ENCODE measurements around the gene ELK3. TPM values are rescaled to one million over a fixed set of nuclear protein-coding genes. Genes with fewer than 3 reads are reported as not detected.

The ELK3 gene
- total and polyA plus RNA-seq, 2 experiments from 2014 or later, result 5.5 to 8.3 TPM

DNA sequence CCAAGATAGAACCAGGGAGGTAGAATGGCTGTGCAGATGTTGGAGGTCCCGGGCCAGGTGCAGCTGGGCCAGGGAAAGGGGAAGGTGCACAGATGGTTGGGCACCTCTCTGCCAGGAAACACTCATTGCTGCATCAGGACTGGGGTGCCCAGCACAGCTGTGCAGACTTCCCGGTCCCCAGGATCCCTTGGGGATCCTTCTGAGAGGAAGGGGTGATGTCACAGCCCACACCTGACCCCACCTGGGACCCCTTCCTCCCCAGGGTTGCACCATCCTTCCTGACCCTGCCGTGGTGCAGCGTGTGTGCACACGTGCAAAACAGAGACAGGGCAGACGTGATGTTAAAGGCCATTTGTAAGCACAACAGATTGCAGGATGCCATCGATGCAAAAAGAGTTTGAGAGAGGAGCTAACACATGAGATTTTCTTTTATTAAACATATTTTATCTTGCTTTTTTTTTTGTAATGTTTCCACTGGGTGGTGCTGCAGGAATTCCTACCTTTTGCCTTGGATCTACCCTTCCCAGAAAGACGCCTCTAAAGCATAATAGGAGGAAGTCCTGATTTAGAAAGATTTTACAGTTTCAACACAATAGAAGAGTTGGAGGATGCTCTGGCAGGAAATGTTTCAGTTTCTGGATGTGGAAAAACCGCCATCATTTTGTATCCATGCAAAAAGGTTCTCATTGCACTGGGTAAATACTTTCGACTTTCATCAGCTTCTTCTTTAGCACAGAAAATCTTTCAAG lies 14.8 kb downstream of the ELK3 start:
- H3K79me2 ChIP-seq (replicated peaks; ENCODE audit: insufficient read depth), result peaks cover 12% of the 10 kb centered on the region; the same call in 1 of the 2 replicates
- H3K4me1 ChIP-seq (ENCODE audit: insufficient read depth), result peaks cover 16% of the 10 kb centered on the region
- no peak overlapping the region for H3K27ac Mint-ChIP-seq
- no peak overlapping the region for H3K4me3 Mint-ChIP-seq
- no peaks in the 10 kb centered on the region for H3F3A ChIP-seq (replicated peaks; ENCODE audit: low read depth)
- no peak for TF ChIP-seq EZH2 (IDR thresholded peaks at IDR 0.05; ENCODE audit: low read depth, unreplicated experiment)
- TF ChIP-seq, protein P1, sequence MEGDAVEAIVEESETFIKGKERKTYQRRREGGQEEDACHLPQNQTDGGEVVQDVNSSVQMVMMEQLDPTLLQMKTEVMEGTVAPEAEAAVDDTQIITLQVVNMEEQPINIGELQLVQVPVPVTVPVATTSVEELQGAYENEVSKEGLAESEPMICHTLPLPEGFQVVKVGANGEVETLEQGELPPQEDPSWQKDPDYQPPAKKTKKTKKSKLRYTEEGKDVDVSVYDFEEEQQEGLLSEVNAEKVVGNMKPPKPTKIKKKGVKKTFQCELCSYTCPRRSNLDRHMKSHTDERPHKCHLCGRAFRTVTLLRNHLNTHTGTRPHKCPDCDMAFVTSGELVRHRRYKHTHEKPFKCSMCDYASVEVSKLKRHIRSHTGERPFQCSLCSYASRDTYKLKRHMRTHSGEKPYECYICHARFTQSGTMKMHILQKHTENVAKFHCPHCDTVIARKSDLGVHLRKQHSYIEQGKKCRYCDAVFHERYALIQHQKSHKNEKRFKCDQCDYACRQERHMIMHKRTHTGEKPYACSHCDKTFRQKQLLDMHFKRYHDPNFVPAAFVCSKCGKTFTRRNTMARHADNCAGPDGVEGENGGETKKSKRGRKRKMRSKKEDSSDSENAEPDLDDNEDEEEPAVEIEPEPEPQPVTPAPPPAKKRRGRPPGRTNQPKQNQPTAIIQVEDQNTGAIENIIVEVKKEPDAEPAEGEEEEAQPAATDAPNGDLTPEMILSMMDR (conservative IDR thresholded peaks at IDR 0.05; ENCODE audit: low read depth in 2 of 2), result peak in 1 of 2 experiments; percentile 24; a peak in 1 of 4 replicates
- no peak overlapping the region for H3K27ac ChIP-seq (ENCODE audit: low read depth)
- no peaks in the 10 kb centered on the region for H4K20me1 ChIP-seq (replicated peaks; ENCODE audit: insufficient read depth)
- no peak overlapping the region for H3K4me2 ChIP-seq
- peaks cover 5% of the 10 kb centered on the region for H3K27me3 Mint-ChIP-seq (ENCODE audit: insufficient read depth, low read depth, poor library complexity)
- H3K9me2 ChIP-seq (ENCODE audit: insufficient read depth), result no peaks in the 10 kb centered on the region
- no peak overlapping the region for H3K4me3 ChIP-seq
- H3K36me3 Mint-ChIP-seq (ENCODE audit: low read depth), result no peaks in the 10 kb centered on the region
- no peaks in the 10 kb centered on the region for H3K36me3 ChIP-seq (ENCODE audit: insufficient read depth)
- H2AFZ ChIP-seq, result no peak overlapping the region
- H3K9me3 Mint-ChIP-seq, result no peaks in the 10 kb centered on the region
- DNase-seq (ENCODE audit: low spot score) (no peak), ATAC-seq (peak; percentile 28; the same call in 1 of the 3 replicates)
- H3K4me1 Mint-ChIP-seq, result peaks cover 32% of the 10 kb centered on the region
- H3K27me3 ChIP-seq (ENCODE audit: insufficient read depth), result no peaks in the 10 kb centered on the region

- H3K36me3 ChIP-seq (ENCODE audit: insufficient read depth), result no peaks in the 10 kb centered on the region
- Mint-ChIP-seq H3K36me3 (ENCODE audit: low read depth) (no peaks in the 10 kb centered on the region), H3K27me3 (ENCODE audit: insufficient read depth, low read depth, poor library complexity) (peaks cover 7% of the 10 kb centered on the region), H3K4me3 (no peak overlapping the region; the same call in 2 of the 3 replicates), H3K9me3 (no peaks in the 10 kb centered on the region), H3K27ac (peak overlapping the region; percentile 54), H3K4me1 (peaks cover 35% of the 10 kb centered on the region)
- no peaks in the 10 kb centered on the region for H3K9me2 ChIP-seq (ENCODE audit: insufficient read depth)
- H2AFZ ChIP-seq, result no peak overlapping the region
- no peaks in the 10 kb centered on the region for H3K27me3 ChIP-seq (ENCODE audit: insufficient read depth)
- H3K4me1 ChIP-seq (ENCODE audit: insufficient read depth), result peaks cover 16% of the 10 kb centered on the region
- no peak overlapping the region for H3K4me2 ChIP-seq
- no peak overlapping the region for H3K4me3 ChIP-seq
- no peak overlapping the region for H3K27ac ChIP-seq (ENCODE audit: low read depth)
- ATAC-seq, result no peak
- no peaks in the 10 kb centered on the region for H3F3A ChIP-seq (replicated peaks; ENCODE audit: low read depth)
- peaks cover 3% of the 10 kb centered on the region; the same call in 1 of the 2 replicates for H3K79me2 ChIP-seq (replicated peaks; ENCODE audit: insufficient read depth)
- TF ChIP-seq NANOG (IDR thresholded peaks at IDR 0.05; ENCODE audit: borderline replicate concordance) (no peak), EZH2 (IDR thresholded peaks at IDR 0.05; ENCODE audit: low read depth, unreplicated experiment) (no peak), ZNF114 (CRISPR knock-in tag; IDR thresholded peaks at IDR 0.05) (no peak)
- TF ChIP-seq, protein P2, sequence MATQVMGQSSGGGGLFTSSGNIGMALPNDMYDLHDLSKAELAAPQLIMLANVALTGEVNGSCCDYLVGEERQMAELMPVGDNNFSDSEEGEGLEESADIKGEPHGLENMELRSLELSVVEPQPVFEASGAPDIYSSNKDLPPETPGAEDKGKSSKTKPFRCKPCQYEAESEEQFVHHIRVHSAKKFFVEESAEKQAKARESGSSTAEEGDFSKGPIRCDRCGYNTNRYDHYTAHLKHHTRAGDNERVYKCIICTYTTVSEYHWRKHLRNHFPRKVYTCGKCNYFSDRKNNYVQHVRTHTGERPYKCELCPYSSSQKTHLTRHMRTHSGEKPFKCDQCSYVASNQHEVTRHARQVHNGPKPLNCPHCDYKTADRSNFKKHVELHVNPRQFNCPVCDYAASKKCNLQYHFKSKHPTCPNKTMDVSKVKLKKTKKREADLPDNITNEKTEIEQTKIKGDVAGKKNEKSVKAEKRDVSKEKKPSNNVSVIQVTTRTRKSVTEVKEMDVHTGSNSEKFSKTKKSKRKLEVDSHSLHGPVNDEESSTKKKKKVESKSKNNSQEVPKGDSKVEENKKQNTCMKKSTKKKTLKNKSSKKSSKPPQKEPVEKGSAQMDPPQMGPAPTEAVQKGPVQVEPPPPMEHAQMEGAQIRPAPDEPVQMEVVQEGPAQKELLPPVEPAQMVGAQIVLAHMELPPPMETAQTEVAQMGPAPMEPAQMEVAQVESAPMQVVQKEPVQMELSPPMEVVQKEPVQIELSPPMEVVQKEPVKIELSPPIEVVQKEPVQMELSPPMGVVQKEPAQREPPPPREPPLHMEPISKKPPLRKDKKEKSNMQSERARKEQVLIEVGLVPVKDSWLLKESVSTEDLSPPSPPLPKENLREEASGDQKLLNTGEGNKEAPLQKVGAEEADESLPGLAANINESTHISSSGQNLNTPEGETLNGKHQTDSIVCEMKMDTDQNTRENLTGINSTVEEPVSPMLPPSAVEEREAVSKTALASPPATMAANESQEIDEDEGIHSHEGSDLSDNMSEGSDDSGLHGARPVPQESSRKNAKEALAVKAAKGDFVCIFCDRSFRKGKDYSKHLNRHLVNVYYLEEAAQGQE (IDR thresholded peaks at IDR 0.05; ENCODE audit: unreplicated experiment), result no peak
- no peak for DNase-seq (ENCODE audit: low spot score)
- H4K20me1 ChIP-seq (replicated peaks; ENCODE audit: insufficient read depth), result no peaks in the 10 kb centered on the region
Observed at GRCh38 chr12:96210376-96211055, 16.3 kb downstream of the ELK3 start.

All from GM23338 (cell line).